Hematopoietic multipotent progenitor cell treated with erythropoietin and hydrocortisone succinate and interleukin-3 and kit ligand, for 17 days (in vitro differentiated cells): ENCODE measurements around the gene OGA.

Experiments
- DNase-seq: peaks from one replicate; pipeline ENCODE4 v3.0.0-alpha.2; 2015; ENCODE audit warnings: low spot score

OGA gene

DNA sequence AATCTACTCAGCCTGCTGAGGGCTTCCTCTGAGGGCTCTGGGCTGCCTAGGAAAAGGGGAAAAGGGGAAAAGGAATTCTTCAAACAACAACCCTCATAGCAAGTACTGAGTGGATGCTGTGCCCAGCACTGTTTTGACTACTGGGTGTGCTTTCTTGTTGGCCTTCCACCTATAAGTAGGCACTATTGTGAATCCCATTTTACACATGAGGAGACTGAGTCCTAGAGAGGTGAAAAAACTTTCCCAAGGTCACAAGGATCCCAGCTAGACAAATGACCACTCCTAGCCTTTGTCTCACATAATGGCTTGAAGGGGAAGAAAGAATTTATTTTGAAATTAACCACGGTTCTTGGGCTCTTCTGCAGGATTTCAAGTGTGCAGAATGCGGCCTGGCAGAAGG, 59.4 kb downstream of the OGA start:
- no peak for DNase-seq

DNA sequence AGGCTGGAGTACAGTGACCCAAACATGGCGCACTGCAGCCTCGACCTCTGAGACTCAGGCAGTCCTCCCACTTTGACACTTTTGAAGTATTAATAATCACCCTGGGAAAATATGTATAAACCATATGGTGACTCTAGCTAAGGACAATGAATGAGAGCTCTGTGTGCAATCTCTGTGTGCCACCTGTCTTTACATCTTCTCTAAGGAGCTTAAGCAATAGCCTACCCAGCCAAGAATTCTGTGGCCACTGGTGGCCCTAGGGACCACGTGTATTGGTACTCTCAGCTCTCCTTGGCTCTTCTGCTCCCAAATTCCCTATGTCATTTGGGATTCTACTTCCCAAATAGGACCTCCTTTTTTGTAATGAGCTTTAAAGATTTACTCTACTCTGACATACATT, 66.0 kb downstream of the OGA start:
- no peak for DNase-seq

DNA sequence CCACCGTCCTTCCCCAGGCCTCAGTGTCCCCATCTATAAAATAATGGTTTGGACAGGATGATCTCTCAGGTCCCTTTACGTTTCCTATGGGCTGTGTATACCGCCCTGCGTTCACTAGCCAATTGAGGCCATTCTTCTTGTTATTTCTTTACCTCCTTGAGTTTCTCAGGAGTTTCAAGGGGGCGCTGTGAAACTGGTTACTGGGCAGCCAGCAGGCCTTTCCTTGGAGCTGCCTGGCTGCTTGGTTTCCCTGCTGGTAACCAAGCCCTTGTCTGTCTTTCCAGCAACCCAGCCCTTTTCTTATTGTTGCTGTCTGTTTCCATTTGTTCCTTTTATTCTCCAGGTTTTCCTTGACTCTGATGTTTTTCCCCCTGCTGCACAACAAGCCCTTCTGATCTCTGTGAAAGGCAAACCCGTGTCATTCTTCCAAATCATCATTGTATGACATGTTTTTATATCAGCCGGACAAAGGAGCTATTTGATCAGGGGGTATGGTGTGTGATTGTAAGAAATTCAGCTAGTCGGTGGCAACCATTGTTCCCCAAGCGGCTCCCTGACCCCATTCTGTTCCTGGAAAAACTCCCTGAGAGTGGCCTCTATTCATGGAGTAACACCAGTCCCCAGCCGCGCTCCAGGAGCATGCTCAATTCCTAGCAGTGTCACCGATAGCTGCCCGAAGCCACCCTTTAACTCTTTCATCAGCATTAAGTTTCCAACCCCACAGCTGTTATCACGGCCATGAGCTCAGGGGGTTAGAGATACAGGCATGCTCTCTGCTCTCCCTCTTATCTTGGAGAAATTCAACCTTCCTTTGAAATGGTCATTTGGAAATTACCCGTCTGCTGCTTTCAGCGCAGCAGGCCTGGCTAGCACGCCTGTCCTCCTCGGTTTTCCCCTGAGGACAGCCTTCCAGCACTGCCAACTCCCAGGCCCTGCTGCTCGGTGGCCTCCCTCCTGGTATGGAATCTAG, 68.9 kb downstream of the OGA start:
- no peak for DNase-seq

DNA sequence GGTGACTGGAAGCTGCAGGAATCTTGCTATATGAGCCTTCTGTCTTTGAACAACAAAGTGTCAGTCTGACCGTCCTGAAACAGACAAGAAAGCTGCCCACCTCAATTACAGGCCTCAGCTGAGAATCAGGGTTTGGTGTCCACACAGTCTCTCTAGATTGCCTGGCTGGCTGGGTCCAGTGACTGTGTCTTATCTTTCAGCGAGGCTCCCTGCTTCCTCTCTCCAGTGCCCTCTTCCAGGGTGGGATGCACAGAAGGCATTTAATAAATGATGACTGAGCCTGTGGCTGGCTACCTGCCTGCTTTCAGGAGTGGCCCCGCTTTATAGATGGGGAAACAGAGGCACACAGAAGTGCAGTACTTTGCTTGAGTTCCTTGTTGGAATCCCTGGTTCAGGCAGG, 69.7 kb downstream of the OGA start:
- DNase-seq = no peak

DNA sequence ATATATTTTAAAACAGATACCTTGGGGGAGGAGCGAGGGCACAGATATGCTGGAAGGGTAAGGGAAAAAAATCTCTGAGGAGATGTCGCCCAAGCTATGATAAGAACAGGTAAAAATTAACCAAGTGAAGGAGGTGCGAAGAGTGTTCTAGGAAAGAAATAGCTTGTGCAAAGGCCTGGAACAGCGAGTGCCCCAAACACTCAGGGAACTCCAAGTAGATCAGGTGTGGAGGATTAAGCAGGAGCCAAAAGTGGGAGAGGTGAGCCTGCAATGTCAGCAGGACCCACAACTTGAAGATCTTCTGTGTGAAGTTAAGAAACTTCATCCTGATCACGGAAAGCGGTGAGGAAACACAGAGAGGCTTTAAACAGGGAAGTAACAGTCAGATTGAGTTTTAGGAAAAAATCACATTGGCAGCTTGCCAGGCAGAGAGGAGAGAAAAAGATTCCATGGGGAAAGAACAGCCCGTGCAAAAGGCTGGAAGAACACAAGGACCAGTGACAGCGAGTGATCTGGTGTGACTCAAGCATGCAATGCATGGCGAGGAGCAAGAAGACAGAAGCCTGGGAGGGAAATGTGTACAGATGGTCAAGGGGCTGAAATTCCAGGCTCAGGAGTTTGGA, 73.1 kb downstream of the OGA start:
- no peak for DNase-seq

DNA sequence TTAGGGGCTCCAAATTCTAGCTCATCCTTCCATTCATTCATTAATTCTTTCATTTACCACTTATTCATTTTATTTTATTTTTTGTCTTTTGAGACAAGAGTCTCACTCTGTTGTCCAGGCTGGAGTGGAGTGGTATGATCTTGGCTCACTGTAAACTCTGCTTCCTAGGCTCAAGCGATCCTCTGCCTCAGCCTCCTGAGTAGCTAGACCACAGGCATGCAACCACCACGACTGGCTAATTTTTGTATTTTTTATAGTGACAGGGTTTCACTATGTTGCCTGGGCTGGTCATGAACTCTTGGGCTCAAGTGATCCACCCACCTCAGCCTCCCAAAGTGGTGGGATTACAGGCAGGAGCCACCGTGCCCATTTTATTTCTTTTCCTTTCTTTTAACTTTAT, 74.0 kb downstream of the OGA start:
- DNase-seq = no peak

DNA sequence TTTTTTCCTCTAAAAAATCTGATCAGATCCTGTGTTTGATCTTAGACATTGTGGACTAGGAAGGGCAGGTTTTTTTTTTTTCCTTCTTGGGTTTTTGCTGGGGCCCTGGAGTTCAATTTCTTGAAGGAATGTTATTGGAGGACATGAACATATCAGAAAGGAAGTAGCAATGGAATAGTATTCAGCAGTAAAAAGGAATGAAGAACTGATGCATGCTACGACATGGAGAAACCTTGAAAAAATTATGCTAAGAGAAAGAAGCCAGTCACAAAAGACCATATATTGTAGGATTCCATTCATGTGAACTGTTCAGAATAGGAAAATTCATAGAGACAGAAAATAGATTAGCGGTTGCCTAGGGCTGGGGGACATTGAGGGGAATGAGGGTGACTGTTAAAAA, 76.3 kb downstream of the OGA start:
- no peak for DNase-seq

DNA sequence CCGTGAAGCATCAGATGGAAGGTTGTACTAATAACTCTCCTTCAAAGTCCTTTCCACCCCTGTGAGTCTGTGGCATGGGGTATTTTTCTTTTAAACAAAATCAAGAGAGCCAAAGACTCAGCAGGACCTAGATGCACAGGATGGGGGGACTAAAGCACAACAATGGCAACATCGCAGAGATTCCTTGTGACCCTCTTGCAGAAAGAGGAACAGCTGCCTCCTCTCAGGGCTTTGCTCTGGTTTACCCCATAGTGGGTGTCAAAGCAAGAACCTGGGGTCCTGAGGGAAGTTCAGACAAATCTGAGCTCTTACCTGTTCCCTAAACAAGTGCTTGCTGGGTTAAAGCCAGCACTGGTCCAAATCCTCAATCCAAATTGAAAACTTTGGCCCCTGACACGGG, 81.6 kb downstream of the OGA start:
- no peak for DNase-seq
